ENCODE measurements around the gene MED13.

GRCh38 chr17:62076864-62077788, 12.0 kb upstream of the MED13 start:
- no peak for TF ChIP-seq CTCF (IDR thresholded peaks at IDR 0.05)
- TF ChIP-seq POLR2A (IDR thresholded peaks at IDR 0.05), result no peak
